GM18909 (cell line): ENCODE results near the gene SLC31A2.
"Not testable (repeated sequence)": the region's sequence is repeated elsewhere in the genome, so short reads cannot be mapped to it uniquely, and the experiment has no call there.

ENCODE experiments used
- ATAC-seq: cut with Tn5 transposase; IDR thresholded peaks from one replicate; pipeline ENCODE4 v1.9.1; 2021; ENCODE audit warnings: mild to moderate bottlenecking; ENCODE audit not compliant: unreplicated experiment, poor library complexity

The SLC31A2 gene

DNA sequence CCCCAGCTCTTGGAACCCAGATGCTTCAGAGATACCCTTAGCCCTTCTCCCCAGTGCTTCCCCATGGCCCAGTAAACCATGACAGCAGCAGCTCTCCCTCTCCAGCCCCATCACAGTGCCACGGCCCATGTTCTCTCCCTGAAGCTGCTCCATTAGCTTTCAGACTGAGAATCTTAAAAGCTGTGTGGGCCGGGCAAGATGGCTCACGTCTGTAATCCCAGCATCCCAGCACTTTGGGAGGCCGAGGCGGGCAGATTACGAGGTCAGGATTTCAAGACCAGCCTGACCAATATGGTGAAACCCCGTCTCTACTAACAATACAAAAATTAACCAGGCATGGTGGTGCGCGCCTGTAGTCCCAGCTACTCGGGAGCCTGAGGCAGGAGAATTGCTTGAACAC, 1.2 kb upstream of the SLC31A2 start:
- ATAC-seq: not testable (repeated sequence)

GRCh38 chr9:113151696-113152630, 1.2 kb downstream of the SLC31A2 start:
- ATAC-seq: no peak

DNA sequence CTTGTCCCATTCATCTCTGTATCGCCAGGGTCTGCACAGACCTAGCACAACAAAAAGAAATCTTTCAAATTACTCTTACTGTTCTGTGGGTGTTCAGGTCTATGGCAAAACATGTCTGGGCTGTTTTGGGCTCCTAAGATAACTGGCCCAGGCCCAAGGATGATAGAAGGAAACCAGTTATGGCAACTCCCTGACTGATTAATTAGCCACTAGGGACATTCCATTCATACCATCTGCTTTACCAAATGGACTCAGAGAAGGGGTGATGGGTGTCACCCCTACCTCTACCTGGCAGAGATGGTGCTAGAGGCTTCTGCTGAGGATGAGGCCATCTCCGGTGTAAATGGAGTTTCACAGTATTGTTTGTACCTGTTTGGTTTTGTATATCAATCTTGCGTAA, 1.9 kb downstream of the SLC31A2 start:
- no peak for ATAC-seq

DNA sequence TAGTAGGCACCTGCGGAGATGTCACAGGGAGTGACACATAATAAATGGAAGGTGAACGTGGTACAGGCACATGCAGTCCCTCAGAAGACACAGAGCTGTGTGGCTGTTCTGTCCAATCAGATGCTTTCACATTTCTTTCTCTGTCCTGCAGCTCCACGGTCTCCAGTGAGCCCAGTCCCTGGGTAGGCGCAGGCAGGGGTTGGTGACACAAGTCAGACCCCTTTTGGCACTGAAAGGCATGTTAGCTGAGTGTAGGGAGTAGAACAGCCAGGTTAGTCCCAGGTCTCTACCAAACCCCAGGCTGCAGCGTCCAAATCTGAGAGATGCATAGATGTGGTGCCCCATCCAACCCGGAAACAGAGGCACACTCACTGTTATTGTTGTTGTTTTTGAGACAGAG, 2.8 kb downstream of the SLC31A2 start:
- no peak for ATAC-seq

- ATAC-seq: no peak
Observed at GRCh38 chr9:113154471-113154870, 3.7 kb downstream of the SLC31A2 start.

DNA sequence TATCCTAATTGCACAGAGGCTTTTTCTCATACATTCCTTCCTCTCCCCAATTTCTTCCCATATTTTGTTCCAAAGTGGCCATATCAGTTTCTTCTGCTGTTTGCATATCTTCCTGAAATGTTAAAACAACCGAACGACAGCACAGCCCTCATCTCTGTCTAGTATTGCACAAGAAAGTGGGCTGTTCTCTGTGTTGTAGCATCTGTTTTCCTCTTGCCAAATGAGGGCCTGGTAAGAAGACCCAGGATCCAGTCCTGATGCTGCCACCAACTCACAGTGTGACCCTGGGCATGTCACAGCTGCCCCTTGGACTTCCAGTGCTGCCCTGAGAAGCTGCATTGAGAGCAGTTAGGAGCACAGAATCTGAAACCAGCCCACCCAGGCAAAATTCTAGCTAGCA, 4.1 kb downstream of the SLC31A2 start:
- ATAC-seq: no peak

DNA sequence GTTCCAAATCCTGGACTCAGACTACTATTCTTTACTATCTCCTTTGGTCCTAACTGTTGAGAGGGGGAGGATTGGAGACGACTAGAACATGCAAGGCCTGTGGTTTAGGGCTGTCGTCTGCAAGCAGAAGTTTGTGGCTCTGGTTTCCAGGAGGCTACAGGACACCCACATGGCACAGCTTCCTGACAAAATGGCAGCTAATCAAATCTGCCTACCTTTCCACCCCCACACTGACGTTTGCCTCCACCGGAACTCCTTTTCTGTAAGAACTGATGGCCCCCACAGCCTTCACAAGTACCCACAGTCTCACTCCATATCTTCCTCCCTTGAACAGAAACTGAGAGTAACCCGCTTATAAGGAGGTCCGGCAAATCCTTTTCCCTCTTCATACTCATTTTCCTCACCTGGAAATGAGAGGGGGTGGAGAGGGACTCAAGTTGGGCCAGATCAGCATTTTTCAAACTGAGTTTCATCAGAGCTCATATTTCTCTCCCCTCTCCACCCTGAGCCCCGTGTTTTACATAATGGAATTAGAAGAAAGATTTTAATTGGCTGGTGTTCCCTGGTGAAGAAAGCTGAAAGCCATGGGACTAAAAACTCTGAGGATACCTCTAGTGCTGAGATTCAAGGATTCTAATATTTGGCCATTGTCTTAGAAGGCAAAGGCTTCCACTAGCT, 5.2 kb downstream of the SLC31A2 start:
- no peak for ATAC-seq

- ATAC-seq: no peak
Observed at GRCh38 chr9:113156880-113157279, 6.1 kb downstream of the SLC31A2 start.

DNA sequence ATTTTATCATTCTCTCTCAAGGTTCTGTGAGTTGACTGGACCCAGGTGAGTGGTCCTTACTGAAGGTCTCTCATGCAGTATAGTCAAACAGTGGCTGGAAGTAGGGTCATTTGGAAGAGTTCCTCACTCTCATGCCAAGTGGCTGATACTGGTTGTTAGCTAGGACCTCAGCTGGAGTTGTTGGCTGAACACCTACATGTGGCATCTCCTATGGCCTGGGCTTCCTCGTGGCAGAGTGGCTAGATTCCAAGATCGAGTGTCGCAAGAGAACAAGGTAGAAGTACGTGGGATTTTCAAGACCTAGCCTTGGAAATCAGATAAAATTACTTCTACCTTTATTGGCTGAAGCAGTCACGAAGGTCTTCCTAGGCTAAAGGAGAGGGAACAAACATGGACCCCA, 7.6 kb downstream of the SLC31A2 start:
- ATAC-seq: no peak

- ATAC-seq: no peak
Observed at GRCh38 chr9:113160571-113160970, 9.8 kb downstream of the SLC31A2 start.

DNA sequence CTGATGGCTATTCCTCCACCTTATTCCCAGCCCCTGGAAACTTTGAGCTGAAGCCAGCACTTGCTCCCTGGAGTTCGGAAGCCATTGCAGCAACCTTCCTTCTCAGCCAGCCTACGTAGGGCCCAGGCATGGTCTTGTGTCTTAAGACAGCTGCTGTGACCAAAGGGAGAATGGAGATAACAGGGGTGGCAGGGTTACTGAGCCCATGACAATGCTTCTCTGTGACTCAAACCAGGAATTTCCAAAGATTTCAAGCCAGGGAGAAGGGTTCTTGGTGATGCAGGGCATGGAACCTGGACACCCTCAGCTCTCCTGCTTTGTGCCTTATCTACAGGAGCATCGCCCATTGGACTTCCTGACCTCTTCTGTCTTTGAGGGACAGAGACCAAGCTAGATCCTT, 12.2 kb downstream of the SLC31A2 start:
- ATAC-seq: no peak

- ATAC-seq: no peak
Observed at GRCh38 chr9:113164536-113165300, 13.9 kb downstream of the SLC31A2 start.

DNA sequence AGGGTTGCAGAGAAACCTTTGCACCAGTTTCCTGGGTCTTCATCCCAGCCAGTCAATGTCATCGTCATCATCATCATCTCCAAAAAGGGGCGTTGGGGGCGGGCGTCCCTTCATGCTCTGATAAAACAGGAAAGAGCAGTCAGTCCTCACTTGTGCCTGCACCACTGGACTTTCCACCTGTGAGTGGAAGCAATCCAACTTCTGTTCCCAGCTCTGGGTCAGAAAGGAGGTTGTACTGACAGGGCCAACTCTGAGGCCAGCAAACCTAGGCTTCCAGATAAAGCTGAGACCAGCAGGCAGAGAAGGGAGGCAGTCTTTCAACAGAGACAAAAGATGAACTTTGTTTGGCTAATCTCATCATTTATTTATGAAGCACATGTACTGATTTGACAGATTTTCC, 15.2 kb downstream of the SLC31A2 start:
- no peak for ATAC-seq

- no peak for ATAC-seq
Observed at GRCh38 chr9:113168809-113169208, 18.0 kb downstream of the SLC31A2 start.

GRCh38 chr9:113173341-113173740, 22.5 kb downstream of the SLC31A2 start:
- ATAC-seq: no peak

GRCh38 chr9:113176803-113177202, 26.0 kb downstream of the SLC31A2 start:
- ATAC-seq: no peak

GRCh38 chr9:113177251-113177650, 26.4 kb downstream of the SLC31A2 start:
- ATAC-seq: no peak

DNA sequence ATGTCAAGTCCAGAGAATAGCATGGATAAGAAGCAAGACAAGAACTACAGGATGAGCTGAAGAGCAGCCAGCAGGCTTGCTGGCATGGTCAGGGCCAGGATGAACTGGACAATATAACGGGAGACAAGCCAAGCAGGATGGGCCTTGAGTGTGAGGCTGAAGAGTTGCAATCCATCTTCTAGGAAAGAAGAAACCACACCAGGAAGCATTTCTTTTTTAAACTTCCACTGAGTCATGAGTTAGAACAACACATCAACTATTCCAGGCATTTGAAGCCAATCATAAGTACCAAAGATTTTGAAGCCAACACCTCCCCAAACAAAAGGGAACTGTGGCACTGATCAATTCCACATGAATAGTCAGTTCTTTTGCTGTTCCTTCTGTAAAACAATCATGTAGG, 27.3 kb downstream of the SLC31A2 start:
- no peak for ATAC-seq

- ATAC-seq: no peak
Observed at GRCh38 chr9:113179839-113180238, 29.0 kb downstream of the SLC31A2 start.

DNA sequence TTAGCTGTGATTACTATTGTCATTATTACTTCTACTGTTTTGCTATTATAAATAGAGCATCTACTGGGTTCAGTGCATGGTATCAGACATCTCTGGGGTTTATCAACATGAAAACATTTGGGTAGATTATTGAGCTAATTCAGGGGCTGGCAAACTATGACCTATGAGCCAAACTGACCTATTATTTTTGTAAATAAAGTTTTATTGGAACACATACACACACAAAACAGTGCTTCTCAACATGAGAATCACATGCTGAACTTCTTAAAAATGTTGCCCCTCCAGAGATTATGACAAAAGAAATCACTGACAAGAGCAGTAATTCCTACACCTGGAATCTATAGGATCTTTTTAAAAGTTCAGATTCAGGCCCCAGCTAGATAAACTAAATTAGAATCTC, 30.4 kb downstream of the SLC31A2 start:
- no peak for ATAC-seq

DNA sequence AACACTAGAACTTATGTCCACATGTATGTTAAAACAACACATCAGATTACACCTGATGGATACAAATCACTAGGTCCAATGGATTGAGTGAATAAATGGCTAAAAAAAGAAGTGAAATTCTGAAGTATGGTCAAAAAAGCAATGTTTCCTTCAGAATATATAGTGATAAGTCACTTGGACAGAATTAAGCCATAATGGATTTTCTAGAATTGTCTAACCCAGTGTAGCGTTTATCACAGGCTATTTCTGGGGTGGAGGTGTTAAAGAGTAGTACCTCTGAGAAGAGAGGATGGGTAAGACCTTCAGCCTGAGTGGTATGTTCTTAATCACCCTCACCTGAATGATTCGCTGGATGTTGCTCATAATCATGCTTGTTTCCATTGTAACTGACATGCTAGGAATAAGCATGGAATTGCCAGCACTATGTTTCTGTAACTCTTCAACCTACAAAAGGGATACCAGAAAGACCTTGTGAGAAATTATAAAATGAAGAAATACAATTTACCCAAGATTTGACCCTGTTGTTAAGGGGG, 33.2 kb downstream of the SLC31A2 start:
- ATAC-seq: no peak
